M059J (cell line): Measurements from ENCODE around the gene SEC14L1. TPM values are rescaled to one million over a fixed set of nuclear protein-coding genes. Genes with fewer than 3 reads are reported as not detected.
"Not testable (repeated sequence)": the region's sequence is repeated elsewhere in the genome, so short reads cannot be mapped to it uniquely, and the experiment has no call there.

Source experiments
- DNase-seq: peaks from one replicate; pipeline ENCODE4 v3.0.0-alpha.2; 2012; ENCODE audit warnings: low read depth
- total RNA-seq: library from RNA; depleted of rRNA; stranded (reverse); fragments of >200 nt; shearing (Covaris generic); gene quantifications from 2 replicates; pipeline ENCODE4 v1.2.3, GENCODE V29; 2014

Gene SEC14L1
- total RNA-seq, 1 experiment from 2014 or later, result 49.4 TPM

- peak; percentile 58 for DNase-seq
Observed at GRCh38 chr17:77233635-77234334, 93.0 kb downstream of the SEC14L1 start.

DNA sequence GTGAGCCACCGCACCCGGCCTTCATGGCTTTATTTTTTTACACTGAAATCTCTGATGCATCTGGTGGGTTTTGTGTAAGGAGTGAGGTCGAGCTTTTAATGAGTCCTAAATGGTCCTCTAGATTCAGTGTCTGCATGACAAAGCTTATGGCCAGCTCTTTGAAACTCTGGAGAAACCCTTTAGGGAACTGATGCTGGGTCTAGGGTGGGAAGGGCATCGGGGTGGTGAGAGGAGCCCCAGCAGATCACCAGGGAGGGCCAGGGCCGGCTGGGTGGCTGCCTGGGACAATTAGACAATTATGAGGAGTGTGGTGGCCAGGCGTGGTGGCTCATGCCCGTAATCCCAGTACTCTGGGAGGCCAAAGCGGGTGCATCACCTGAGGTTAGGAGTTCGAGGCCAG is 93.9 kb downstream of the SEC14L1 start:
- DNase-seq, result no peak

DNA sequence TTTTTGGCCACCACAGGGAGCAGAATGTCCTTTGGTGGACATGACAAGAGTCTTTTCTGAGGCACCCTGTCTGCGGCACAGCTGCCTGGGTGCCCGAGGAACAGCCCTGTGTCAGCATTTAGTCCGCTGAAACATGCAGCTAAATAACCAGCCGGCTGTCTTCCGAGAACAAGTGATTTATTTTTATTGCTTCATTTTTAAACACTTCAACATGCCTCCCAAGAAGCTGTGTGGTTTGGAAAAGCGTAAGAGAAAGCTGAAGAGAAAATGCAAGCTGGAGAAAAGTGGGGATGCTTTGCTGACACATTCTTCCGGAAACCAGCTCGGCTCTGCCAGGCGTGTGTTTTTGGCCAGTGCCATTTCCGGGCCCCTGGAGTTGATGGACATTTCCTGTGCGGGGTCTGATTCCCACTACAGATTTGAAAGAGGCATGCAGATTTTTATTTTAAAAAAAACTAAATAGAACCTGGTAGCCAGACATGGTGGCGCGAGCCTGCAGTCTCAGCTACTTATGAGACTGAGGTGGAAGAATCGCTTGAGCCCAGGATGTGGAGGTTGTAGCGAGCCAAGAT is 94.7 kb downstream of the SEC14L1 start:
- peak; percentile 87 for DNase-seq

DNA sequence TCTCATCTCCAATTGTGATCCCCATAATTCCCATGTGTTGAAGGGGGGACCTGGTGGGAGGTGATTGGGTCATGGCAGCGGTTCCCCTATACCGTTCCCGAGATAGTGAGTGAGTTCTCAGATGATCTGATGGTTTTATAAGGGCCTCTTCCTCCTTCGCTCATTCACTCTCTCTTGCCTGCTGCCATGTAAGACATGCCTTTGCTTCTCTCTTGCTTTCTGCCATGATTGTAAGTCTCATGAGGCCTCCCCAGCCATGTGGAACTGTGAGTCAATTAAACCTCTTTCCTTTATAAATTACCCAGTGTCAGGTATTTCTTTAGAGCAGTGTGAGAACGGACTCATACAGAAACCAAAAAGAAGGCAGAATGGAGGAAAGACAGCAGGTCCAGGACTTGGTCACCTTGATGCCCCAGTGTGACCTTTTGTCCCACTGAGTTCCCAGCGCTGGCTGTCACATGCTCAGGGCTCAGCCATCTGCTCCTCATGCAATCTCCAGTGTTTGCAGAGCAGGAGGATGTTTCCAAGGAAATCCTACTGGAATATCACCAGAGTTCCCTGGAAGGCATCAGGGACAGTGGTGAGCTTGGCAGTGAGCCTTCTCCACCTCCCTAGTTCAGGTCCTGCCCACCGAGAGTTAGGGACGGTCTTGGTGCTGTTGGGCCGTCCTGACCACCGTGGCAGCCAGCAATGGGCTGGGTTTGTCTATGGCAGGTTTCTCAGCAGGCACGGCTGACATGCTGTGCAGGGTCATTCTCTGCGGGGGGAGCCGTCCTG is 96.7 kb downstream of the SEC14L1 start:
- DNase-seq, result no peak

GRCh38 chr17:77240976-77241375 is 100.2 kb downstream of the SEC14L1 start:
- DNase-seq, result no peak

- DNase-seq, result no peak
Observed at GRCh38 chr17:77242118-77242851, 101.5 kb downstream of the SEC14L1 start.

GRCh38 chr17:77245162-77245926 is 104.6 kb downstream of the SEC14L1 start:
- DNase-seq, result no peak

- no peak for DNase-seq
Observed at GRCh38 chr17:77246110-77247047, 105.6 kb downstream of the SEC14L1 start.

DNA sequence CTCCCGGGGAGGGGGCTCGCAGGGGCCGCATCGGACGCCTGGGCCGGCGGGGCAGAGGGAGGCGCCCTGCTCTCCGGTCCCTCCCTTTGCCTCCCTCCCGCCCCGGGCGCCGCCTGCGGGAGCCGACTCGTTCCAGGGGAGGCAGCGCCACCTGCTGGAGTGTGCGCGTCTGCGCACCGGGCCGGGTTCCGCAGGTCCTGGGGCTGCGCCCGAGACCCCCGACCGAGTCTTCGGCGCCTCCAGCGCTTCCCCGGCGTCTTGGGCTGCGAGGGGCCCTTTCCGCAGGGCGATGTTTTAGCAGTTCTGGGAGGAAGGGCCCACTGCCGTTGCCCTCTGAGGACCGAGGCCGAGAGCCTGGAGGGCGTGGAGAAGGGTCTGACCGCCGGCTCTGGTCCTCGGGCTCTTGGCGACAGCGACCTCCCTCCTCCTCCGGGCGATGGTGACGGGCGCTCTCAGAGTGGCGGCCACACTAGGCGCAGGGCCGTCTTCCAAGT is 106.3 kb downstream of the SEC14L1 start:
- peak; percentile 64 for DNase-seq

DNA sequence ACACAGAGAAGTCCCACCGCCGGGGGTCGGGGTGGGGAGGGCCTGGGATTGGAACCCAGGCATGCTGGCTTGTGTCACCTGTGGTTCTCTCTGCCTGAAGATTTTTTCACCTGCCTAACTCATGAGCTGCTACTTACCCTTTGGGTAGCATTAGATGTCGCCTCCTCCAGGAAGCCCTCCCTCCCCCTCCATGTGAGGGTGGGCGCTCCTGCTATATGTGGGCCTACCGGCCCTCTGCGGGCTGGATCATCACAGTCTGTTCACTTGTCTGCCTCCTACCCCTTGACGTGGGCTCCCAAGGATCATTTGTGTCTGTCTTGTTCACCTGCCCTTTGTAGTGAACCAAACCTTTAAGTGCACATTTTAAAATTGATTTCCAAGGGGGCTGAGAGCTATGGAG is 106.8 kb downstream of the SEC14L1 start:
- DNase-seq, result no peak

GRCh38 chr17:77248216-77249114 is 107.7 kb downstream of the SEC14L1 start:
- DNase-seq, result peak; percentile 31

DNA sequence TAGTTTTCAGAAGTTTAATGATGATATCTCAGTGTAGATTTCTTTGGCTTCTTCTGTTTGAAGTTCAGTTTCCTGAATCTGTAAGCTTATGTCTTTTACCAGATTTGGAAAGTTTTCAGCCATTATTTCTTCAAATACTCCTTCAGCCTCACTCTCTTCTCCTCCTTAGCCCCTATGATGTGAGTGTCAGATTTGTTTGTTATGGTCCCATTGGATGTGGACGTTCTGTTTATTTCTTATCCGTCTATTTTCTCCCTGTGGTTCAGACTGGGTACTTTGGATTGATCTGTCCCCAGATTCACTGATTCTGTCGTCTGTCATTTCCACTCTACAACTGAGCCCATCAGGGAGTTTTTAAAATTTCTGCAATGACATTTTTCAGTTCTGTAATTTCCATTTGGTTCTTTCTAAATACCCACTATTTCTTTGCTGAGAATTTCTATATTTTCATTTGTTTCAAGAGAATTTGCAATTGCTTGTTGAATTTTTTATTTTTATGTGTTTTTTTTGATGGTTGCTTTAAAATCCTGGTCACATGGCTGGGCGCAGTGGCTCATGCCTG is 110.9 kb downstream of the SEC14L1 start:
- DNase-seq, result no peak

GRCh38 chr17:77252306-77252705 is 111.5 kb downstream of the SEC14L1 start:
- DNase-seq, result peak; percentile 63

GRCh38 chr17:77253611-77254051 is 112.9 kb downstream of the SEC14L1 start:
- DNase-seq, result peak; percentile 69

- peak; percentile 99 for DNase-seq
Observed at GRCh38 chr17:77254951-77255825, 114.4 kb downstream of the SEC14L1 start.

DNA sequence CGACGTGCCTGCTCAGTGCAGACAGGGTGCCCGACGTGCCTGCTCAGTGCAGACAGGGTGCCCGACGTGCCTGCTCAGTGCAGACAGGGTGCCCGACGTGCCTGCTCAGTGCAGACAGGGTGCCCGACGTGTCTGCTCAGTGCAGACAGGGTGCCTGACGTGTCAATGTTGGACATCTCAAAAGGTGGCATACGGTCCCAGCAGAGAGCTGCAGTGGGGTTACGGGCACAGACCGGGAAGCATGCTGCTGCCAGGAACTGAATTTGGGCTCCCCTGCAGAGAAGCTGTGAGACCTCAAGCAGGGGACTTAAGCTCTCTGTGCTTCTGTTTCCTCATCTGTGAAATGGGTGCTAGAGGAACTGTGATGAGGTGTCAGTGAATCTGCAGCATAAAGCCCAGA is 115.2 kb downstream of the SEC14L1 start:
- not testable (repeated sequence) for DNase-seq

DNA sequence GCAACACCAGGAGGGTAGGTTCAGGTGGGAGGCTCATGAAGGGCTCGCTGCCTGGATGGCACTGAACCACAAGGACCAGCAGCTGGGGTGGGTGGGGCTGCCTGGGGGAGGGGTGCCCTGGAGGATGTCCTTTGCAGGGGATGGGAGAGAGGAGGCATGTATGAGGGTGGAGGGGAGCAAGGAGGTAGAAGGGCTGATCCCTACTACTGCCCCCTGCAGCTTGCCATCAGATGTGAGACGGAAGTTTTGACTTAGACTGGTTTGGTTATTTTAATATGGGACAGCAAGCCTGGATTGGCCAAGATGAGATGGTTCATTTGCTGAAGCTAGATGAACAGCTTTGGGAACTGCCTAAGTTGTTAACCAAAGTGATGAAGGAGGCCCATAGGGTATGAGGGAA is 115.9 kb downstream of the SEC14L1 start:
- no peak for DNase-seq

DNA sequence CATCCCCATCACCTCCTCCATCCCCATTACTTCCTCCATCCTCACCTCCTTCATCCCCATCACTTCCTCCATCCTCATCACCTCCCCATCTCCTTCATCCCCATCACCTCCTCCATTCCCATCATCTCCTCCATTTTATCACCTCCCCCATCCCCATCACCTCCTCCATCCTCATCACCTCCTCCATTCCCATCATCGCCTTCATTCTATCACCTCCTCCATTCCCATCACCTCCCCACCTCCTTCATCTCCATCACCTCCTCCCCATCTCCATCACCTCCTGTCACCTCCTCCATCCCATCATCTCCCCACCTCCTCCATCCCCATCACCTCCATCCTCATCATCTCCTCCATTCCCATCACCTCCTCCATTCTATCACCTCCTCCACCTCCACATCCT is 116.4 kb downstream of the SEC14L1 start:
- DNase-seq, result no peak
